GM19463 (cell line): ENCODE results near the gene PRPF6.
A peak's percentile ranks its signal among the peaks of the same experiment; 100 is the strongest.

ENCODE experiments used
- ATAC-seq: cut with Tn5 transposase; IDR thresholded peaks from one replicate; pipeline ENCODE4 v1.9.1; 2021; ENCODE audit warnings: mild to moderate bottlenecking, moderate library complexity; ENCODE audit not compliant: unreplicated experiment

PRPF6 gene

DNA sequence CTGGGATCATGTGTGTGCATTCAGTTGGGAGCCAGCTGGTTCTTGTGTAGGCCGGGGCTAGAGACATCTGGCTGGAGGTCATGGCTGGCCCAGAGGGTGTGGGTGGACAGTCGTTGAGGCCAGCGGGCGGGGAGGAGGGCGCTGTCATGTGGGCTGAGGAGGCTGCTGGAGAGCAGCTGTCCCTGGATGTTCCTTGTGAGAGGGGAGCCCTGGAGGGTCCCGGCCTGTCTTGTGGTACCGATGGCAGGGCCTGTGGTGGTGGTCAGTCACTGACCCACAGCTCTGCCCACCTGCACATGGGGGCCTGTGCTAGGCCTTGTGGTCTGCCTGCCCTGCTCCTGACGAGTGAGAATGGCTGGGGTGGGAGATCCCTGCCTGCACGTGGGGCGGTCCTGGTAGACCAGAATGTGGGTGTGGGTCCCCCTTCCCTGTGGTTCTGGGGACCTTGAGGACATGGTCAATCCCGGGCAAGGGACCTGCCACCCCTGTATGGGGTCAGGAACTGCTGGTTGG lies 53.1 kb downstream of the PRPF6 start:
- ATAC-seq, result no peak

DNA sequence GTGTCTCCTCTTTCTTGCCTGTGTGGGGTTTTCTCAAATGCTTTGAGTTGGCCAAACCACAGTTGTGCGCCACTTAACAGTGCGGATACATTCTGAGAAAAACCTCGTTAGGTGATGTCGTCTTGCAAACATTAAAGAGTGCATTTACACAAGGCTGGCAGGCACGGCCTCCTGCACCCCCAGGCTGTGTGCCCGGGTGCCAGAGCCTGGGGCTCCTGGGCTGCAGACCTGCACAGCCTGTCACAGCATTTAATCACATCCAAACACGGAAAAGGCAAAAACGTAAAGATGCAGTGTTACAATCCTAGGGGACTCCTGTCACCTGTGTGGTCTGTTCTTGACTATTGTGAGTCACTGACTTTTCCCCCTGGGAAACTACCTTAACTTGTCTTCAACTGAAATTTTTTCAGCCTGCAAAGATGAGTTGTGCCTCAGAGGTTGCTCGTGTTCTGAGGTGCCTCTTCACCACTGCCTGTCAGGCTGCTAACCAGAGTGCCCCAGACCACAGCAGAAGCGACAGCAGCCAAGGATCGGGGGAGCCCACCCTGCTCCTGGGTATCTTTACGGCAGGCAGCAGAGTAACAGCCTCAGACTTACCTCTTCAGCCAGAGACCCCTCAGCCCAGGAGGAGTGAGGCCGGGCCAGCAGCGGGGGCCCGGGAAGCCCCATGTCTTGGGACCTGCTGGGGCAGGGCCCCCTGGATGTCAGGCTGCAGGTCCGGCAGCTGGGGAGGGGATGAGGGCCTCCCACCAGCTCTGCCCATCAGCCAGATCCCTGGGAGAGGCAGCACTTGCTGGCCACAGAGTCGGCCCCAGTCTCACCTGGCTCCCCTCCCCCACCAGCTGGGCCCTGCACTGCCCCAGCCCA lies 54.4 kb downstream of the PRPF6 start:
- ATAC-seq, result no peak

DNA sequence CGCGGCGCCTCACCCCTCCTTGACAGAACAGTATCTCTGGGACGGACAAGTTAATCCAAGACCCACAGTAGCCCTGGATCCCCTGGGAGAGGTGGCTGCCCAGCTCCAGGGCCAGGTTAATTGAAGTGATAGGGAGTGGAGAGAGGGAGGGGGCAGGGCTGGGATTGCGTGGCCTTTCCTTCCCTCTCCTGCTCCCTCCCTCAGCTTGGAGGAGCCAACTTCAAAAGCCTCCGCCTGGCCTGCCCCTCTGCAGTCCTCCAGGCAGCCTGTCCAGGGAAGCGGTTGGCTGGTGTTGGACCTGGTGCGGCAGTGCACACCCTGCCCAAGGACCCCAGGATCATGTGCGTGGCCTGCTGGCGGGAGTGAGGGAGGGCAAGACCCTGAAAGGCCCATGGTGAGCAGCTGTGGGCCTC lies 55.0 kb downstream of the PRPF6 start, which contains the start of gene C20orf204:
Gene C20orf204 (plus strand): TSS at position 250 of the 413 bp plus-strand sequence. CDS start 142 bp downstream, at position 392.
- ATAC-seq, result no peak

DNA sequence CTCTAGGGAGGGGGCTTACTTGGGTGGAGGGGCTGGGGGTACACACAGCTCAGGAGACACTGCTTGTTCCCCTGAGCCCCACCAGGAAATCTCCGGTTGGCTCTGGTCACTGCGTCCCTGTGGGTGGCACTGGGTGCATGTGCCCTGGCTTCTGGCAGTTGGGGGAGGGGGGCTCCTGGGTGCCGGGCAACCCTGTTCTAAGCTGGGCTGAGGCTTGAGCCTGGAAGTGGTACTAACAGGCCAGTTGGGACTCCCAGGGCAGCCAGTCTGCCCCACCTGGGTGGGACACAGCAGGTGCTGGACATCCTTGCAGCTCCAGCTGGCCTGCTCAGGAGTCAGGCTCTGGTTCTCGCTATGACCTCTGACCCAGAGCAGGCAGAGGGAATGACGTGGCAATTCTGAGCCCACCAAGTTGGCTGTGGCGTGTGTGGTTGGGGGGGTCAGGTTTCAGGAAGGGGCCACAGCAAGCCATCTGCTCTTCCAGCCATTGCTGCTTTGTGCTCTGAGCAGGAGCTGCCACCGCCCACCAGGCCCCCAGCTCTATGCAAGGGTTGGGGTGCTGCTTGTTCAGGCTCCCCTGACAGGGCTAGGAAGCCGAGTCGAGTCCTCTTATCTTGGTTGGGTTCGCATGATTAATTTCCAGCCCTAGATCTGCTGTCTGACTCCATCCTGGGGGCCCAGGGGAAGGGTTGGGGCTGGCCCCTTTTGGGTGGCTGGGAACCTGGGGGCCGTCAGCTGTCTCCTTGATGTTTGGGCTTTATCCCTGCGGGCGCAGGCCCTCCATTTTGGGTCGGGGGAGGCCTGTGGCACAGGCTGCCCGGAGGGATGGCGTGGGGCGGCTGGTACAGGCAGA lies 55.6 kb downstream of the PRPF6 start:
- no peak for ATAC-seq

DNA sequence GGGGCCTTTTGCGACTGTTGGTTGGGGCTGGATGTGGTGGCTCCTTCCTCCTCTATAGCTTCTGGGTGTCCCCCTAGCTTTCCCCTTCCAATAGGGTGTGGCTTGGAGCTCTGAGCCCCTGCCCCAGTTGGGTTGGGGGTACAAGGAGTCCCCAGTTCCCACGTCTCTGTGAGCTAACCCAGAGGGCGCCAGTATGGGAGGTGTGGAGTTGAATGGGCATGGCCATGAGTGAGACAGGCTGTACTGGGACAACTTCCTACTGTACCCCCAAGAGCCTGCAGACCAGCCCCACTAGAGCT lies 56.2 kb downstream of the PRPF6 start:
- no peak for ATAC-seq

DNA sequence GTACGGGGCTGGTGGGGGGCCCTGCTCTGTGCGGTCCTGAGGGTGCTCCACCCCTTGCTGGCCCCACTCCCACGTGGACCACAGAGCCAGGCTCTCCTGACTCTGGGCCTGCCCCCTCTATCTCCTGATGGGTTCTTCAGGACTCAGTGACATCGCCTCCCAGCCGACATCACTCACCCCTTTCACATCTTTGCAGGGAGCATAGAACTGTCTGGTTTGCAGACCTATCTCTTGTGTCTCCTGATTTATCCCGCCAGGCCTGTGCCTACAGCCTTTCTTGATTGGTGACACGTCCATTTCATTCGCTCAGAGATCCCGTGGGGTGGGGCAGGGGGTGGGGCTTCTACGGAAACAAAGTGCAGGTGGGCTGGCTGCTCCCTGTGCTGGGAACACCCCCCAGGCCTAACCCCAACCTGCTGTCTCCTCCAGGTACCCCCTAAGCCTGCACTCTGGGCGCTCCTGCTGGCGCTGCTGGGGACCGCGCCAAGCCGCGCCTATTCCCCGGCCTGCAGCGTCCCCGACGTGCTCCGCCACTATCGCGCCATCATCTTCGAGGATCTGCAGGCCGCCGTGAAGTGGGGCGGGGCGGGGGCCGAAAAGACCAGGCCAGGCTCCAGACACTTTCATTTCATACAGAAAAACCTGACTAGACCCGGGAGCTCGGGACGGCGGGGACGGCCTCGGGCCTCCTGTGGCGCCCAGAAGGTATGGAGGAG lies 56.7 kb downstream of the PRPF6 start:
- ATAC-seq, result no peak

DNA sequence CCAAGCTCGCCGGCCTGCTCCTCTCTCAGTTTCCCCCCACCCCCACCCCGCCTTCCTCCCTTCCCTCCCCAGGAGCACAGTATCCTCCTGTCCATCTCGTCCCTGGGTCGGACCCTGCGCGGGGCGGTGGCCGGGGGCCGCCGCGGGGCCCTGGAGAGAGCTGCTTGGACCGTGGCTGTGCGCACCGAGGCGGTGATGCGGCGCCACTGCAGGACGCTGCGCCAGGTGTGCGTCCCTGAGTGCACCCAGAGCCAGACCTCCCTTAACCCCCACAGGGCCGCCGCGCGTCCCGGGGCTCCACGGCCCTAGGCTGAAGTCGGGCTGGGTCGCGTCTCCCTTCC lies 57.3 kb downstream of the PRPF6 start:
- peak; percentile 29 for ATAC-seq

DNA sequence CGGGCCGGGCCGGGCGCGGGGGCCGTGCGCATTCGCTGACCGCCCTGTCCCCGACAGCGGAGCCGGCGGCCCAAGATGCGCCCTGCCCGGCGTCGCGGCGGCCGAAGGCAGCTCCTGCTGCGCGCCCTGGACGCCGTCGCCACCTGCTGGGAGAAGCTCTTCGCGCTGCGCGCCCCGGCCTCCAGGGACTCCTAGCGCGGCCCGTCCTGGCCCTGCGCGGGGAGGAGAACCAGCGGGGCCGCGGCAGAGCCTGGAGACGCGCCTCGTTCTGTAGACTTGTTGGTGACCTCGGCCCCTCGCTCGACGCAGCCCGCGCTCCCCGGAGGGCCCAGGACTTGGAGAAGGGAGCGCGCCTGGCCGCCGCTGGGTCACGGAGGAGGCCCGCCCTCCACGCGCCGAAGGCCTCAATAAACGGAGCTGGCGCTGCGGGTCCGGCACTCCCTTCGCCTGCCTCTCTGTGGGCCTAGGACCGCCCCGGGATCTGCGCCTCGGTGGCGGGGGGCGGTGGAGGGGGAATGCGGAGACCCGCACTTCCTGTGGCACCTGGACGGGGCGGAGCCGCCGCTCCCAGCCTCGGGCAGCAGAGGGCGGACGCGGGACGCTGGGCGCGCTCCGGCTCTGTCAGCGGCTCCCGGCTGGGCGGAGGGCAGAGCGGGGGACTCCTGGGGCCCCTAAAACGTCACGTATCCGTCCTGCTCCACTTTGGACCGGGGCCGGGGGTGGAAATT lies 57.8 kb downstream of the PRPF6 start:
- peak; percentile 60 for ATAC-seq

DNA sequence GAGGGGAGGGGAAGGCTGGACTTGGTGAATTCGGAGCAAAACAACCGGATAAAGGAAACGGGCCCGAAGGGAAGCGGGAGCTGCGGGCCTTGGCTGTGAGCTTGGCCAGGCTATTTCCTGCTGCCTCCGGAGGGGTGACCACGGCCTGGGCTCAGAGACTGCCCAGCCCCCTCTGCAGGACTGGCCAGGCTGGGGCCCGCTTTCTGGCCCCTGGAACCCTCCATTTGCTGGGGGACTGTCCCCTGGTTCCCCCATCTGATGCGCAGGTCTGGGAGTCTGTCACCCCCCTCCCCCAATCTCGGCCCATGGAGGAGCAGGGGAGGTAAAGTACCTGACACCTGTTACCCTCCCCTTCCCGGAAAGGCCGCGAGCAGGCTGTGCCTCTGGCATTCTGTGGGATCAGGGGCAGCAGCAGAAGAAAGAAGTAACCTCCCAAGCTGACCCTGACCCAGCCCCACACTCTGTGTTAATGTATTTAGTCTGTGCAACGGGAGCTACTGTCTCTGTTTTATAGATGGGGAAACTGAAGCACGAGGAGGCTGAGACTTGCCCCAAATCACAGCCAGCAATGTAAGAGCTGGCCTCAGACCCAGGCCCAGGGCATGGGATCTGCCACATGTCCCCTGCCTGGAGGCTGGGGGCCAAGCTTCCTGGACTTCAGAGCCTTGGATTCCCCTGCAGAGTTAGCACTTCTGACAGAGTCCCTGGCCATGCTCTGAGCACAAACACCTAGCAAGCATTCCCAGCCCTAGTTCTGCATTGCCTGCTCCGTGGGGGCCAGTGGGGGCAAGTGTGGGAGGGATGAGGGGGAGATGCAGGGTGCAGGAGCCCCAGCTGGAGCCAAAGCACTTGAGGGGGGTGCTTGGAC lies 58.6 kb downstream of the PRPF6 start:
- ATAC-seq, result no peak

DNA sequence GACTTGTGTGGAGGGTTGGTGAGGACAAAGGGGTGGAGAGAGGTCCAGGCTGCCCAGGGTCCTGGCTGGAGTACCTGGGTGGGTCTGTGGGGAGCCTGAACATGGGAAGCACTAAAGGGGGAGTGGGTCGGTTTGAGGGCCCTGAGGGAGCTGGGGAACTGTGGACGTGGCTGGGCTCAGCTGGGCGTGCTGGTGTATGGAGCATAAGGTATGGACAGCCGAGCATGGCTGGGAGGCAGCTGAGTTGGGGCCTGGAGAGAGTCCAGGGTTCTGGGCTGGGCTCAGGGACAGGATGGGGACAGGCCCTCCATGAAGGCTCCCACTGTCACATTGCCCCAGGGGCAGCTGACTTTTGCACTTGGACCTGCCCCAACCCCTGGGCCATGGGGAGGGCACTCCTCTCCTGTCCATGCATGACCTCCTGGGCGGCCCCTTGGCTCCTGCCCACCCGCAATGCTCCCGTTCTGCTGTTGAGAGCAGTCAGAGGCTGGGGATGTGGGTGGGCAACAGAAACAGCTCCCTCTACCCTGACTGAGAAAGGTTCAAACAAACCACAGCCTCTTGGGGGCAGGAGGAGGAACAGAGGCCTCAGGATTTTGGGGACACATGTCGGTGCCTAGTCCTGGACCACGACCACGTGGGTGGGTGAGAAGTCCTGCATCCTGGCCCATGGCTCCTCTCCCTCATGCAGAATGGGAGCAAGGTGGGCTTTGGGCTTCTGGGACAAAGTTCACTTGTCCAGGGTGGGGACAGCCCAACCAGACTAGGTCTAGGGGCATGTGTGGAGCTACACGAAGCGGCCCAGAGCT lies 59.5 kb downstream of the PRPF6 start:
- ATAC-seq, result no peak

DNA sequence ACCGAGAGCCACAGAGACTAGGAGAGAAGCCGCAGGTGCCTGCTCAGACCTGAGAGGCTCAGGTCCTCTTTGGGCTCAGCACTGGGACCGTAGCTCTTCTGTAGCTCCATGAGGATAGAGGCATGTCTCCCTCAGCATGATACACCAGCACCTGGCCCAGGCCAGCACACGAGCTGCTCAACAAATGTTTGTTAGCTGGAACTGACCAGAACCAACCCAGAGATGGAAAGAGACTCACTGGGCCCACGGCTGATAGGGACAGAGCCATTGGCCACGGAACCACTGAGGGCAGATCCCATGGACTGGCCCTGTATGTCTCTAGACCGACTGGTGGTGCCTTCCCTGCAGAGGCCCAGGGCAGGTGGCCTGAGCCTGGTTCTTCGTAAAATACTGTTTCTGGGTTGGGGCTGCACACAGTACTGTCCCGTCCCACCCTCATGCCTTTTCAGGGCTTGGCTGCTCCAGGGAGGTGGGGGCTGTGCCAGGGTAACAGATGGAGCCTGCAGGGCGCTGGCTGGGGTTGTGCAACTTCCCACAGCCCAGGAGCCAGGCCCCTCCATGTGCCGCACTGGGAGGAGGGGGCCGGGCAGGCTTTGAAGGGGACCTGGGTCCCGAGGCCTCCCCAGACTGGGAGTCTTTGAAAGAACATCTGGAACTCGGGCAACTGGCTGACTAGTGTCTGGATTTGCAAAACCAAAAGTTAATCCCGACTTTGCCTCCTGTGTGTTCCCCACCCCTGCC lies 60.3 kb downstream of the PRPF6 start:
- ATAC-seq, result no peak

DNA sequence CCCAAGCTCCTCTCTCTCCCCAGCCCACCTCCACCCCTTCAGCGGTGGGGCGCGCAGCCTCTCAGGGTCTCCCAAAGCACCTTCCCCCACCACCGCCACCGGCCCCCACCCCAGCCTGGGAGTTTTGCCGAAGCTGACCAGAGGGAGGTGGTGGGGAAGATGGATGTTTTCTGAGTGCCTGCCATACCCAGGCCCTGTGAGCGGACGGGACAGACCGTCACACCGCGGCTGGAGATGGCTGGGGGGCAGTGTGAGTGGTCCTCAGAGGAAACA lies 60.8 kb downstream of the PRPF6 start:
- ATAC-seq, result no peak

DNA sequence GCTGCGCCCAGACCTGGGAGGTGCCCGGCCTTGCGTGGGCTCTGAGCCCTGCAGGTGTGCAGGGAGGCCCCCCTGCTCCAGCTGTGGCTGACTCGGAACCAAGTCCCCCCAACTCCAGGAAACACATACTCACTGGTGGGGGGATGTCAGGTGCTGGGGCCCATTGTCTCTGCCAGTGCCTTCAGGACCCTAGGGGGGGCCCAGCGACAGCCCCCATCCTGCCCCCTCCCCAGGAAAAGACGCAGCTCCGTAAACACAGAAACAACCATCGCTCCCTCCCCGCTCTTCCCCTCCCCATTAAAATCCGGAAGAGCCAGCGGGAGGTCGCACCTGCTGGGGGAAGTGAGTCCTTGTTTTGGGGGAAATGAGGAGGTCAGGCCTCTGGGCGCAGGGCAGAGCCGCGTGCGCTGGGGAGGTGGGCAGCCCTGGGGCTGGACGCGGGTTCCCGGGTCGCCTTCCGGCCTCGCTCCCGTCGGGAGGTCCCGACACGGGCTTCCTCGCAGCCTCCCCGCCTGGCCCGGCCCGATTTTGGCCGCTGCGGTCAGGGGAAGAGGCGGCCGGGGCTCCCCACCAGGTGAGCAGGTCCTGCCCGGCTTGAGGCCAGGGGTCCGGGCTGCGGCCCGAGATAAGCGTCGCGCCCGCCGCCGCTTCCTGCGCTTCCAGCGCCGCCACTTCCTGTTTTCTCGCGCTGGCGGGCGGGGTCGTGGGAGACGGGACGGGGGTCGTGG lies 61.3 kb downstream of the PRPF6 start:
- no peak for ATAC-seq

DNA sequence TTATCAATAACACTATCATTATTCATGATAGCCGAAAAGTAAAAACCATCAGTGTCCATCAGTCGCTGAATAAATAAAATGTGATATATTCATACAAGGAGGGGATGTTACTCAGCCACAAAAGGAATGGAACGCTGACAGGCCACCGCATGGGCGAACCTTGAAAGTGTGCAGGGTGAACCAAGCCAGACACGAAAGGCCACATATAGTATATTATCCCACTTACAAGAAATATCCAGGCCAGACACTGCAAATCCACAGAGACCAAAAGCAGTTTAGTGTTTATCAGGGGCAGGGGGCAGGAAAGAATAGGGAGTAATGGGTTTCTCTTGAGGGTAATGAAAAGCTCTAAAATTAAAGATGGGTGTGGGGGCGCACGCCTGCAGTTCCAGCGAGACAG lies 62.8 kb downstream of the PRPF6 start:
- ATAC-seq, result no peak

DNA sequence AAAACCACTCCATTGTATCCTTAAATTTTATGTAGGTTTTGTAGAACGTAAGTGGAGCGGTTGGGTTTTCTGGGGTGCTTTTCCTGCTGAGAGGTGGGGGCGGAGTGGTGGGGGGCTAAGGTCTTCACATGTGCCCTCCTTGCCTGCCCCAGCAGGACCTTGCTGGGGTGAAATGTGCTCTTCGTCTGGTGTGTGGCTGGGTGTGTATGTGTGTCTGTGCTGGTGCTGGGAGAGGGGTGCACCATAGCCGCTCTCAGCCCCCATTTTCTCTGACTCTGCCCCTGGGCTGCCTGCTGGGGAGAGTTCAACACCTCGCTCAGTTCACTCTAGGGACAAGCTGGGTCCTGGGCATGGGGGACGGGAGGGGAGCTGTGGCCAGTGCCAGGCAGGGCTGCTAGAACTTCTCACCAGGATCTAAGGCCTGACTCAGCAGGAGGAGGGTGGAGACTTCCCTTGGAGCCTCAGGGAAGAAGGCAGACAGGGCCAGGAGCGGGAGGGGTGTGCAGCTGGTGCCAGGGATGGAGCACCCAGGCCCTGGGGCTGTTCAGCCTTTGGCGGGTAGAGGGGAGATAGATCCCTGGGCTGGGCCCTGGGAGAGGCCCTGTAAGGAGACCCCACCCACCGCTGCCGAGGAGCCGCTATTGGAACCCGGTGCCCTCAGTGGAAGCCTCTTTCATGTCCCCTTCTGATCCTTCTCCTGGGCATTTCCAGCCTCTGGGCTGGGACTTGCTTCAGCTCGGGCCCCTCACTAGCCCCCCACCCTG lies 63.7 kb downstream of the PRPF6 start:
- no peak for ATAC-seq

DNA sequence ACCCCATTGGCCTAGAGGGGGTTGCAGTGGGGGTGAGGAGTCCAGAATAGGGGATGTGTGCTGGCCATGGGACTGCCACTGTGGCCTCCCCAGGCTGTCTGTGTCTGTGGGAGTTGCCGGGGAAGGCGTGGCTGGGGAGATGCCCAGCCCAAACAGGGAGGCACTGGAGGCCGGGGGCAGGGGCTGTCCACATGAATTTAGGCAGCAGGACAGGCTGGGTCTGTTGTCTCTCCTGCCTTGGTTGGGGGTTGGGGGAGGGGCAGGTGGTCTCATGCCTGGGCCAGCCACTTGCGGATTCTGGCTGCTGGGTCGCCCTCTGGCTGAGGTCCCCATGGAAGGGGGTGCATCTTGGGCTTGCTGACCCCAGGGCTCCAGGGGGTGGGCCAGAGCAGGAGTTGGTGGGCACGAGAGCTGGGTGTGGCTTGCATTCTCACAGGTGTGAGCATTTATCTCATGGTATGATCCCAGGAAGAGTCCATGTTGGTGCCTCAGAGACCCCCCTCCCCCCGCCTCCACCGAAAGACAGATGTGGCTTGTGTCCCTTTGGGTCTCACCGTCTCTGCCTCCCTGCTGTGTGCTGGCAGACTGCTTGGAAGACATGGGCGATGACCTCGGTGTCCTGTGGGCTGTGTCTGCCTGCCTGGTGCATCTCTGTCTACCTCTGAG lies 64.5 kb downstream of the PRPF6 start:
- ATAC-seq, result no peak

DNA sequence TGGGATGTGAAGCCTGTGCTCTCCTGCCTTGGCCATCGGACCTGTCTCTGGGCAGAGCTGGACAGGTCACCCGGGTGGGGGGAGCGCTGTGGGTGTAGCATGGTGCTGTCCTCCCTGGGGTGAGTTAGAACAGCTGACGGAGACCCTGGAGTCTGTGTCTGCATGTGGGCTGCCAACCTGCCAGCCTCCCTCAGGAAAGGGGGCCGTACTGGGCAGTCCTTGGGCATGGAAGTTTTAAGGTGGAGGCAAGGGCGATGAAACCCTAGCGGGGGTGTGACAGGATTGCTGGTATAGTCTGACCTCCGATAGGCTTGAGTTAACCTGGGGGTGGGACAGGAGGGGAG lies 66.1 kb downstream of the PRPF6 start:
- ATAC-seq, result no peak
